Calu3 (cell line): ENCODE measurements around the gene CDKAL1. TPM values are rescaled to one million over a fixed set of nuclear protein-coding genes. Genes with fewer than 3 reads are reported as not detected.

ENCODE experiments used
- BruUV-seq: library from RNA; stranded (reverse); fragments of 400-500 nt; replicated peaks from 2 replicates; lab custom pipeline; 2021; lab: Mats Ljungman, UMichigan
- CTCF ChIA-PET: fragments of 300-600 bp; sonication (Branson Sonifier 250); formaldehyde crosslinking; loops from one replicate; lab custom pipeline; 2022; ENCODE audit warnings: antibody characterized with exemption; lab: Charles Lee
- DNase-seq: peaks from one replicate; pipeline ENCODE4 v3.0.0; 2022
- H3K27ac Mint-ChIP-seq: one replicate; pipeline ENCODE4 v1.8.0; 2022; ENCODE audit warnings: mixed read lengths; ENCODE audit not compliant: unreplicated experiment
- H3K27me3 Mint-ChIP-seq: one replicate; pipeline ENCODE4 v1.8.0; 2022; ENCODE audit warnings: mixed read lengths; ENCODE audit not compliant: unreplicated experiment
- H3K36me3 Mint-ChIP-seq: one replicate; pipeline ENCODE4 v1.8.0; 2022; ENCODE audit warnings: mild to moderate bottlenecking, moderate library complexity, mixed read lengths; ENCODE audit not compliant: insufficient read depth, unreplicated experiment
- H3K4me1 Mint-ChIP-seq: one replicate; pipeline ENCODE4 v1.8.0; 2022; ENCODE audit warnings: mild to moderate bottlenecking, low read depth, mixed read lengths; ENCODE audit not compliant: unreplicated experiment
- H3K4me3 Mint-ChIP-seq: one replicate; pipeline ENCODE4 v1.8.0; 2022; ENCODE audit warnings: mild to moderate bottlenecking, low read depth, moderate library complexity, mixed read lengths; ENCODE audit not compliant: unreplicated experiment
- H3K9me3 Mint-ChIP-seq: one replicate; pipeline ENCODE4 v1.8.0; 2022; ENCODE audit warnings: low read depth, mixed read lengths; ENCODE audit not compliant: unreplicated experiment
- CTCF ChIP-seq: fragments of 200-600 bp; IDR thresholded peaks from one replicate; pipeline ENCODE4 v1.8.0; 2022; ENCODE audit warnings: antibody characterized with exemption; ENCODE audit not compliant: unreplicated experiment
- intact Hi-C: fragments of 100-400 bp; cut with micrococcal nuclease; formaldehyde crosslinking; loops from one replicate; pipeline ENCODE4 v1.10.0; 2022; ENCODE audit not compliant: unreplicated experiment
- total RNA-seq: library from RNA; stranded (reverse); gene quantifications from 2 replicates; pipeline ENCODE4 v1.2.3, GENCODE V29; 2022

Gene CDKAL1
- total RNA-seq, 1 experiment from 2014 or later, result 39.6 TPM

DNA sequence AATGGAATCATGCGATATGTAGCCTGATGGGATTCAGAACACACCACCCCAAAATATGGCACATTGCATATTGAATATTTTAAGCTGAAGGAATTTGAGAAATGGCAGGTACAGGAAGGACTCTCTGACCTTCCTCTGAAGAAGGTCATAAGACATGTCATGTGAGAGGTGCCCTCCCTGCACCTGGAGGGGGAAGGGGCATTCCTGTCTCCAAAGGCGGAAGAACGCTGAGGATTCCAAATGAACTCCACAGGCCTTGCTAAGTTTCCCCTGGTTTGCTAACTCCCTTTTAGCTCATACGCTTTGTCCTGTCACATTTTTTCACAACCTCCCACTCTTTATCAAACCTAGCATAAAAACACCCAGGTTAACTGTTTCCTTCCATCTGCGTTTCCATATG is 347.8 kb downstream of the CDKAL1 start:
- no TSS peak for BruUV-seq
- no peak overlapping the region for H3K4me3 Mint-ChIP-seq
- peaks cover 19% of the 10 kb centered on the region for H3K36me3 Mint-ChIP-seq
- CTCF ChIA-PET, result no interaction called here
- DNase-seq, result no peak
- no peak for TF ChIP-seq CTCF
- H3K9me3 Mint-ChIP-seq, result peaks cover 11% of the 10 kb centered on the region
- H3K4me1 Mint-ChIP-seq, result peaks cover 51% of the 10 kb centered on the region
- intact Hi-C loops, result no loop called here
- H3K27me3 Mint-ChIP-seq, result no peaks in the 10 kb centered on the region
- H3K27ac Mint-ChIP-seq, result no peak overlapping the region

DNA sequence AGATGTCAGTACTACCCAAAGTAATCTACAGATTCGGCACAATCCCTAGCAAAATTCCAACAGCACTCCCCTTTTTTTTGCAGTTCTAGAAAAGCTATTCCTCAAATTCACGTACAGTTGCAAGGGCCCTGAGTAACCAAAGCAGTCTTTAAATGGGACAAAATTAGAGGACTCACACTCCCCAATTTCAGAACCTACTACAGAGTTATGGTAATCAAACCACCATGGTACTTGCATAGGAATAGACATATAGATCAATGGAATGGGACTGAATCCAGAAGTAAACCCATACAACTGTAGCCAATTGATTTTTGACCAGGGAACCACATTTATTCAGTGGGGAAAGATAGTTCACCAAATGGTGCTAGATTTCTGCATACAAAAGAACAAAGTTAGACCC is 350.8 kb downstream of the CDKAL1 start:
- DNase-seq, result no peak
- H3K9me3 Mint-ChIP-seq, result peaks cover 15% of the 10 kb centered on the region
- BruUV-seq, result no TSS peak
- CTCF ChIA-PET, result no interaction called here
- intact Hi-C loops, result no loop called here
- TF ChIP-seq CTCF, result no peak
- no peaks in the 10 kb centered on the region for H3K36me3 Mint-ChIP-seq
- H3K27ac Mint-ChIP-seq, result no peak overlapping the region
- H3K27me3 Mint-ChIP-seq, result no peaks in the 10 kb centered on the region
- no peak overlapping the region for H3K4me3 Mint-ChIP-seq
- H3K4me1 Mint-ChIP-seq, result peaks cover 20% of the 10 kb centered on the region

DNA sequence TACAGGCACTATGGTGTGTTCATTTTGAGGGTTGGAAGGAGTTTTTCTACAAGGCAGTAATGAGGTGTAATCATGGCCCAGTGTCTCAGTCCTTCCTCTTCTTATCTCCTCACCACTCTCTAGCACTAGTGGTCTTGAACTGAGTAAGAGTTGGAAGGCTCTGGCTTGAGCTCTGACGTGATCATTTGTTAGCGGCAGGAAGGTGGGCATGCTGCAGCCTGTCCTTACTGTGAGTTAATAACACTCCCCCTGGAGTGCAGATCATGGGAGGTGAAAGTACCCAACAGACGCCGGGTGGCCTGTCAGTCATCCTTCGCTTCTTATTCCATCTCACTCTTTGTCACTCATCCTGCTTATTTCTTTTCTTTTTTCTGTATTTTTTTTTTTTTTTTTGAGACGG is 356.9 kb downstream of the CDKAL1 start:
- DNase-seq, result no peak
- intact Hi-C loops, result no loop called here
- Mint-ChIP-seq H3K4me3 (no peak overlapping the region), H3K36me3 (no peaks in the 10 kb centered on the region), H3K27ac (no peak overlapping the region), H3K9me3 (peaks cover 8% of the 10 kb centered on the region), H3K4me1 (no peaks in the 10 kb centered on the region), H3K27me3 (no peaks in the 10 kb centered on the region)
- no TSS peak for BruUV-seq
- CTCF ChIA-PET, result no interaction called here
- TF ChIP-seq CTCF, result no peak

DNA sequence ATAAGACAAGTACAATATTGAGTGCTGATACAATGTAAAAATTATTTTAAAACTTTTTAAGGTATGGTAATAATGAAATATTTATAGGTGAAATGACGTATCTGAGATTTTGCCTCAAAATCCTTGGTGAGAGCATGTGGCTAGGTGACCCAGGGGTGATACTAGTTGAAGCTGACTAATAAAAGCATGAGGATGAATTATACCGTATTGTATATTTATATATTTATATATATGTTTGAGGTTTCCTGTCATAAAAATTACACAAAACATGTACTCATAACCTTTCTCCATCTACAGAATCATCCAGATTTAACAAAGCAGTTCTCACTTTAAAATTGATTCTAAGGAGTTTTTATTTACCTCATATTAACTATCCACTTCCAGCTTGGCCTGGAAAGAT is 358.1 kb downstream of the CDKAL1 start:
- no TSS peak for BruUV-seq
- Mint-ChIP-seq H3K4me1 (no peaks in the 10 kb centered on the region), H3K27me3 (no peaks in the 10 kb centered on the region), H3K9me3 (peaks cover 4% of the 10 kb centered on the region), H3K27ac (no peak overlapping the region), H3K36me3 (no peaks in the 10 kb centered on the region), H3K4me3 (no peak overlapping the region)
- no peak for TF ChIP-seq CTCF
- intact Hi-C loops, result no loop called here
- CTCF ChIA-PET, result no interaction called here
- no peak for DNase-seq
